GM19328 (cell line): ENCODE measurements around the gene XPC.

ENCODE experiments used
- ATAC-seq: cut with Tn5 transposase; IDR thresholded peaks from one replicate; pipeline ENCODE4 v1.9.1; 2021; ENCODE audit warnings: mild to moderate bottlenecking, moderate library complexity; ENCODE audit not compliant: unreplicated experiment

XPC gene

GRCh38 chr3:14150078-14150477 lies 28.3 kb downstream of the XPC start:
- ATAC-seq: no peak

GRCh38 chr3:14148041-14148985 lies 30.1 kb downstream of the XPC start:
- ATAC-seq: no peak

- no peak for ATAC-seq
Observed at GRCh38 chr3:14147617-14148016, 30.8 kb downstream of the XPC start.

GRCh38 chr3:14147066-14147435 lies 31.4 kb downstream of the XPC start:
- ATAC-seq: no peak

GRCh38 chr3:14146381-14147065 lies 31.9 kb downstream of the XPC start:
- no peak for ATAC-seq

- ATAC-seq: no peak
Observed at GRCh38 chr3:14145670-14146380, 32.6 kb downstream of the XPC start.

GRCh38 chr3:14145236-14145635 lies 33.2 kb downstream of the XPC start:
- no peak for ATAC-seq

- ATAC-seq: peak; percentile 91
Observed at GRCh38 chr3:14144423-14145075, 33.9 kb downstream of the XPC start.

- ATAC-seq: no peak
Observed at GRCh38 chr3:14143271-14144225, 34.9 kb downstream of the XPC start.

- no peak for ATAC-seq
Observed at GRCh38 chr3:14142567-14143270, 35.7 kb downstream of the XPC start.

- no peak for ATAC-seq
Observed at GRCh38 chr3:14141602-14142341, 36.6 kb downstream of the XPC start.

- ATAC-seq: no peak
Observed at GRCh38 chr3:14141144-14141543, 37.3 kb downstream of the XPC start.

GRCh38 chr3:14140668-14141067 lies 37.7 kb downstream of the XPC start:
- ATAC-seq: no peak

GRCh38 chr3:14139771-14140170 lies 38.6 kb downstream of the XPC start:
- ATAC-seq: no peak

GRCh38 chr3:14138878-14139655 lies 39.3 kb downstream of the XPC start:
- ATAC-seq: no peak

- no peak for ATAC-seq
Observed at GRCh38 chr3:14138109-14138877, 40.1 kb downstream of the XPC start.

- ATAC-seq: no peak
Observed at GRCh38 chr3:14137445-14137844, 41.0 kb downstream of the XPC start.
